ENCODE measurements around the gene ANKAR.

DNA sequence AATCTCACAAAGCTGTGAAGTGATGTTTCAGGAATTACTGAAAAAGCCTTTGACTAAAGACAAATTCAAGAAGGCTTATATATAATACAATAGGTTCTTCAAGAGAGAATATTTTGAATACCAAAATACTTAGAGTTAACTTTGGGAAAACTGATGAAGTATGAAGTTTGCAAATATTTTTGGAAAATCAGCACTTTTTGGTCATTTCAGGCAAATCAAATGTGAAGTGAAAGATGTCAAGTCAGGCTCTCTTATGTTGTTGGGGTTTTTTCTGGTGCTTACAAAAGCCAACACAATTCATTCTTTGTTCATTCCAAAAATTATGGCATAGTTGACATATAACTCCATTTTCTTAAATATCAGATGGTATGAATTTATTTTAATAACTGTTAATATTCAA lies 27.9 kb upstream of the ANKAR start:
- TF ChIP-seq, protein P1, sequence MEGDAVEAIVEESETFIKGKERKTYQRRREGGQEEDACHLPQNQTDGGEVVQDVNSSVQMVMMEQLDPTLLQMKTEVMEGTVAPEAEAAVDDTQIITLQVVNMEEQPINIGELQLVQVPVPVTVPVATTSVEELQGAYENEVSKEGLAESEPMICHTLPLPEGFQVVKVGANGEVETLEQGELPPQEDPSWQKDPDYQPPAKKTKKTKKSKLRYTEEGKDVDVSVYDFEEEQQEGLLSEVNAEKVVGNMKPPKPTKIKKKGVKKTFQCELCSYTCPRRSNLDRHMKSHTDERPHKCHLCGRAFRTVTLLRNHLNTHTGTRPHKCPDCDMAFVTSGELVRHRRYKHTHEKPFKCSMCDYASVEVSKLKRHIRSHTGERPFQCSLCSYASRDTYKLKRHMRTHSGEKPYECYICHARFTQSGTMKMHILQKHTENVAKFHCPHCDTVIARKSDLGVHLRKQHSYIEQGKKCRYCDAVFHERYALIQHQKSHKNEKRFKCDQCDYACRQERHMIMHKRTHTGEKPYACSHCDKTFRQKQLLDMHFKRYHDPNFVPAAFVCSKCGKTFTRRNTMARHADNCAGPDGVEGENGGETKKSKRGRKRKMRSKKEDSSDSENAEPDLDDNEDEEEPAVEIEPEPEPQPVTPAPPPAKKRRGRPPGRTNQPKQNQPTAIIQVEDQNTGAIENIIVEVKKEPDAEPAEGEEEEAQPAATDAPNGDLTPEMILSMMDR (IDR thresholded peaks at IDR 0.05; ENCODE audit: low read depth, low read length, poor library complexity, severe bottlenecking) = no peak
- no peak for TF ChIP-seq EZH2phosphoT487 (IDR thresholded peaks at IDR 0.05; ENCODE audit: borderline replicate concordance, low read length)

Data from DOHH2 (cell line).